Right lobe of liver (tissue), 4 donors: ENCODE data around the gene DCAF6.

ENCODE experiments used
- POLR2A ChIP-seq: fragments of 450-650 bp; IDR thresholded peaks from one replicate; pipeline ENCODE4 v1.6.1; 2017; ENCODE audit warnings: antibody characterized with exemption, mild to moderate bottlenecking
- TF ChIP-seq, protein P1 (sequence below), 4 donors: fragments of 200-600 bp in 3 of 4; fragments of 450-650 bp in 1 of 4; IDR thresholded peaks; one replicate each; pipeline versions ENCODE4 v1.5.1 to v1.8.0; 2016 to 2022; ENCODE audit warnings: antibody characterized with exemption in 4 of 4, mild to moderate bottlenecking in 2 of 4
- donor health status: DM: no; HTN: no; CAD: no.
- donor health status: DM: no; HTN: no; CAD: no.
- donor health status: DM: no; HTN: yes; CAD: no.

DNA sequence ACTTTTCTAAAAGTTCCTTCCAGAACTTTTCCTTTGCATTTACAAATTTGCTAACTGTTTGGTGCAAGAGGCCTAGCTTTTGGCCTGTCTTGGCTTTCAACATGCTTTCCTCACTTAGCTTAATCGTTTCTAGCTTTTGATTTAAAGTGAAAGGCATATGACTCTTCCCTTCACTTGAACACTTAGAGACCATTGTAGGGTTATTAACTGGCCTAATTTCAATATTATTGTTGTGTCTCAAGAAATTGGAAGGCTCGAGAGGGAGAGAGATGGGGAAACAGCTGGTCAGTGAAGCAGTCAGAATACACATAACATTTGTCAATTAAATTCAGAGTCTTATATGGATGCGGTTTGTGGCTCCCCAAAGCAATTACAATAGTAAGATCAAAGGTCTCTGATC, 63.4 kb downstream of the DCAF6 start:
- no peak for TF ChIP-seq POLR2A
- TF ChIP-seq, protein P1, sequence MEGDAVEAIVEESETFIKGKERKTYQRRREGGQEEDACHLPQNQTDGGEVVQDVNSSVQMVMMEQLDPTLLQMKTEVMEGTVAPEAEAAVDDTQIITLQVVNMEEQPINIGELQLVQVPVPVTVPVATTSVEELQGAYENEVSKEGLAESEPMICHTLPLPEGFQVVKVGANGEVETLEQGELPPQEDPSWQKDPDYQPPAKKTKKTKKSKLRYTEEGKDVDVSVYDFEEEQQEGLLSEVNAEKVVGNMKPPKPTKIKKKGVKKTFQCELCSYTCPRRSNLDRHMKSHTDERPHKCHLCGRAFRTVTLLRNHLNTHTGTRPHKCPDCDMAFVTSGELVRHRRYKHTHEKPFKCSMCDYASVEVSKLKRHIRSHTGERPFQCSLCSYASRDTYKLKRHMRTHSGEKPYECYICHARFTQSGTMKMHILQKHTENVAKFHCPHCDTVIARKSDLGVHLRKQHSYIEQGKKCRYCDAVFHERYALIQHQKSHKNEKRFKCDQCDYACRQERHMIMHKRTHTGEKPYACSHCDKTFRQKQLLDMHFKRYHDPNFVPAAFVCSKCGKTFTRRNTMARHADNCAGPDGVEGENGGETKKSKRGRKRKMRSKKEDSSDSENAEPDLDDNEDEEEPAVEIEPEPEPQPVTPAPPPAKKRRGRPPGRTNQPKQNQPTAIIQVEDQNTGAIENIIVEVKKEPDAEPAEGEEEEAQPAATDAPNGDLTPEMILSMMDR (IDR thresholded peaks at IDR 0.05), result no peak
